Activated CD4-positive, CD25-positive, alpha-beta regulatory T cell treated with anti-CD3 and anti-CD28 coated beads, Interleukin-2, amount 50 U/mL, for 72 hours (primary cell): Measurements from ENCODE around the gene CD72.

Experiments used
- DNase-seq: peaks from one replicate; pipeline ENCODE4 v3.0.0; 2021

The CD72 gene, protein sequence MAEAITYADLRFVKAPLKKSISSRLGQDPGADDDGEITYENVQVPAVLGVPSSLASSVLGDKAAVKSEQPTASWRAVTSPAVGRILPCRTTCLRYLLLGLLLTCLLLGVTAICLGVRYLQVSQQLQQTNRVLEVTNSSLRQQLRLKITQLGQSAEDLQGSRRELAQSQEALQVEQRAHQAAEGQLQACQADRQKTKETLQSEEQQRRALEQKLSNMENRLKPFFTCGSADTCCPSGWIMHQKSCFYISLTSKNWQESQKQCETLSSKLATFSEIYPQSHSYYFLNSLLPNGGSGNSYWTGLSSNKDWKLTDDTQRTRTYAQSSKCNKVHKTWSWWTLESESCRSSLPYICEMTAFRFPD

DNA sequence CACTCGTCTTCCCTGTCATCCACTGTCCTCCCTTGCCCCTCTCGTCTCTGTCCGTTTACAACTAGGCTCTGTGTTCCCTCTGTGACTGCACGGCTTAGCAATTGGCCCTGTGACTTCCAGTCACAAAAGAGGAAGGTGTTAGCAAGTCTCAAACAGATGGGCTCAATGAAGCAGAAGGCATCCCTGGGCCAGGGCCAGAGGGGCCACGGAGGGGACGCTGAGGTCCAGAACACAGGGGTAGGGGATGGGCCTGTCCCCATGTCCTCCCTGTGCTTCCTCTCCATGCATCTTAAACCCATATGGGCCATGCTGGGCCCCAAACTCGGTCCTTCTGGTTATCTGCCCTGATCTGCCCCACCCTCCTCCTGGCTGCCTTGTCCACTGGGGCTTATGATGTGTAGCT is at the start of gene CD72:
Gene CD72, minus strand, starts transcription at position 89 of the 403 bp plus-strand sequence. CDS start 110 bp downstream, outside the sequence.
- no peak for DNase-seq

GRCh38 chr9:35667939-35668338 is 49.7 kb upstream of the CD72 start:
- DNase-seq, result no peak

GRCh38 chr9:35666549-35666948 is 48.3 kb upstream of the CD72 start:
- no peak for DNase-seq

GRCh38 chr9:35666045-35666444 is 47.8 kb upstream of the CD72 start:
- DNase-seq, result no peak

DNA sequence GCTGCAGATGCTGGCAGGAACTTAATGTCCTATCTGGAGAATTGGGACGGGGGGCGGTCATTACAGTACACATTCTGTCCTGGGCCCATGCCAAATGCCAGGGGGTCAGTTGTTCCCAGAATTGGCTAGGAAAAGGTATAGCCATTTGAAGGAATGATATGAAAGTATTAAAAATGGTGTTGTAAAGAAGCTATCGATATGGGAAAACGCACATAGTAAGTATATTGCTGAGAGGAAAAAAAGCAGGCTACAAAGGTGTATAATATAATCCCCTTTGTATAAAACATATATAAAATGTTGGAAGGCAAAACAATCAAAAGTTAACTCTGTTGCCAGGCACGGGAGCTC is 47.2 kb upstream of the CD72 start:
- no peak for DNase-seq

DNA sequence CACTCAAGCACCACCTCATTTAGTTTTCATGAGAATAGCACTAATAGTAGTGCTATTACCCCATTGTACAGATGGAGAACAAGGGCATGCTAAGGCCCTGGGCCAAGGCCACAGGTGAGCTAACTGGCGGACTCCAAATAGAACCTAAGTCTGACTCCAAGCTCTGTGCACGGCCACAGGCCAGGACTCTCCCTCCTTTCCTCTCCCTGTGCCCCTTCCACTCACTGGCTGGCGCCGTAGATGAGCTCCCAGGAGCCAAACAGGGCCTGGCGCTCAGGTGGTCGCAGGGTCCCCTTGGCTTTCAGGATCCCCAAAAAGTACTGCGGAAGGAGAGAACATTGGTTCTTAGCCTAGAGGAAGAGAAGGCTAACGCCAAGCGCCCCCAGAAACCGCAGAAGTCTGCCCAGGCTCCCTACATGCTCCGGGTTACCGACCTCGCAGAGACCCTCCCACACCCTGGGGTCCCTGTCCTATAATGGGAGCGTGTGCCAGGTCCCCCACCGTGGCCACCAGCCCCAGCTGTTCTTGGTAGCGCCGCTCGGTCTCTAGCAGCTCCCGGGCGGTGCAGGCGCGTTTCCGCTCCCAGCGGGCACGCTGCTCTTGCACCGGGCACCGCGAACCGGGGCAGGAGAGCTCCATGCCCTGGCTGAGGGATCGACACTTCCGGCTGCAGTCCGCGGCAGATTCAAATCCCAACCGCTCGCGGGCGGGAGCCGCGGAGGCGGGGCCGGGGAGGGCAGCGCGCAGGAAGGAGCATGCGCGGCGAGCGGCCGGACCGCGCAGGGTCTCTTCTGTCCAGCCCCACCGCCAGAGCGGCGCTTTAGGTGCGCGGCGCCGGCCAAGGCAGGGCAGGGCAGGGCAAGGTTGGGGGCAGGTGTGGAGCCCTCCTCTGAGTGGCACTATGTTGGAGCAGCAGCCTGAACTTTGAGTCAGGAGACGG is 46.6 kb upstream of the CD72 start, which contains the start of gene ARHGEF39:
Gene ARHGEF39, minus strand, starts transcription at position 665 of the 940 bp plus-strand sequence. Its CDS starts 26 bp downstream, at position 639.
- DNase-seq, result peak; percentile 76

DNA sequence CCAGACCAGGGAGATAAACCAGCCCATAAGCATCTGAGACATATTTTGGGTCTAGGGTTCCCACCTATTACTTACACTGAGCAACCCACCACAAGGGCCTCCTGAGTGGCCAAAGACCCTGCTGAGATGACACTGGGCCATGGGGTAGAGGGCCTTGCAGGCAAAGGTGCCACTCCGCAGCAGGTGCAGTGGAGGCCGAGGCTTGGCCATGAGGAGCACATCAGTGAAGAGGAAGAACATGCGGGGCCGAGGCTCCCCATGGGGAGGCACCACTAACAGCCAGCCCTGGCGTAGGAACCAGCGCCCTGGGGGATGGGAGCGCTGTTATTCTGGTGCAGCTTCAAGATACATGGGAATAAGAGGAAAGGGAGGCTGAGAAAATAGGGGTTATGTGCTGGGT is 44.2 kb upstream of the CD72 start:
- no peak for DNase-seq

DNA sequence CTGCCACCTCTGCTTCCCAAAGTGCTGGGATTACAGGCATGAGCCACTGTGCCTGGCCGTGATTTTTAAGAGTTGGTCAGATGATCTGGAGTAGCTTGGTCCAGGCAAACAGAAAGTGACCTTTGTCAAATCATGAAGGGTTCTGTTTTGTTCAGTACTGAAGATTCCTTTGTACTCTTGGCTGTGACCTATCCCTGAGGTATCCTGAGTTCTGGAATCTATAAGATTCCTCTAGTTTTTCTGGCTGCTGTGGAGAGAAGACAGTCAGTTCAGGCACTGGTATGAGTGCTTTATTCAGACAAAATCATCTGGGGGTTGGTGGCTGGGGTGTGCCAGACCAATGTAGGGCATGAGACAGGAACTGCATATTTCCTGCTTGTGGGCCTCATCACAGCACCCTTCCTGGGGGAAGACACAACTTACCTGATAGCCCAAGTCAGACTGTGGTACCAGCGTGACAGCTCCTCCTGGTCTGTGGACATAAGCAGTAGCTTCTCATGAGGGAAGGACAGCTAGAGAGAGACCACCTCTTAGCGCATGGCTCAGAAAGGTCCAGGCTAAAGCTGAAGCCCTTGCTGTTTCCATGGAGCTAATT is 43.6 kb upstream of the CD72 start:
- no peak for DNase-seq

- DNase-seq, result no peak
These were observed 42.8 kb upstream of the CD72 start for GRCh38 chr9:35660966-35661415.

GRCh38 chr9:35659340-35659739 is 41.1 kb upstream of the CD72 start:
- DNase-seq, result no peak

DNA sequence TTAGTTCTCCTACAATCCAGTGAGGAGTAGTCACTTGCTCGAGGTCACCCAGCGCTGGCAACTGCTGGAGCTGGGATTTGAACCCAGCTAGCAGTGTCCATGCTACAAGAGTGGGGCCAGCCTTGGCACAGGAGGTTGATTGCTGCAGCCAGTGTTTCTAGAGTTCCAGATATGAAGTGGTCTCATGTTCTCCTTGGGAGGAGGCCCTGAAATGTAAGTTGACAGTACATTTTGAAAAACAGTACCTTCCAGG is 40.7 kb upstream of the CD72 start:
- no peak for DNase-seq

DNA sequence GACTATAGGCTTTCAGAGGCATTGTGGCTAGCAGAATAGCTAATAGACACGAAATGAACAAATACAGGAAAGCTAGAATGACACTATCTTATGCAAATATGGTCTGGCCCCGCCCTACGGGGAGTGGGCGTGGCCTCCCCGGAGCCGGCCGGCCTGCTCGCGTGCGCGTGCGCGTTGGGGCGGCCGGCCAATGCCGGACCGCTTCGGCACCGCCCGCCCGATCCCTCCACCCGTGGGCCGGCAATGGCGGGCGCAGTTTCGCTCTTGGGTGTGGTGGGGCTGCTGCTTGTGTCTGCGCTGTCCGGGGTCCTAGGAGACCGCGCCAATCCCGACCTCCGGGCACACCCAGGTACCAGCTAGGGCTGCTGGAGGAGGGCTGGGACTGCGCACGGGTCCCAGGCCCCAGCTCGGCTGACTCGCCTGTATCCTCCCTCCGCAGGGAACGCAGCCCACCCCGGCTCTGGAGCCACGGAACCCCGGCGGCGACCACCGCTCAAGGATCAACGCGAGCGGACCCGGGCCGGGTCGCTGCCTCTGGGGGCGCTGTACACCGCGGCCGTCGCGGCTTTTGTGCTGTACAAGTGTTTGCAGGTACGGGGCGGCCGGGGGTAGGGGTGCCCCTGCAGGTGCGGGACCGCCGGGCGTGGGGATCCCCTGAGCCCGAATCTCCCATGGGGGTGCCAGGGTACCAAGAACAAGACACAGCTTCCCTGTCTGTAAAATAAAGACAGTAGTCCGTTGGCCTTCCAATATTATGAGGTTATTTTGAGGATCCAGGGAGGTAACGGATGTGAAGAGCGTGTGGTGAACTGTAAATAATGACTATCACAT is 40.1 kb upstream of the CD72 start, which contains the start of gene CCDC107:
Gene CCDC107, plus strand, starts transcription at position 156 of the 831 bp plus-strand sequence. Its CDS starts 88 bp downstream, at position 244.
- DNase-seq, result peak; percentile 90

DNA sequence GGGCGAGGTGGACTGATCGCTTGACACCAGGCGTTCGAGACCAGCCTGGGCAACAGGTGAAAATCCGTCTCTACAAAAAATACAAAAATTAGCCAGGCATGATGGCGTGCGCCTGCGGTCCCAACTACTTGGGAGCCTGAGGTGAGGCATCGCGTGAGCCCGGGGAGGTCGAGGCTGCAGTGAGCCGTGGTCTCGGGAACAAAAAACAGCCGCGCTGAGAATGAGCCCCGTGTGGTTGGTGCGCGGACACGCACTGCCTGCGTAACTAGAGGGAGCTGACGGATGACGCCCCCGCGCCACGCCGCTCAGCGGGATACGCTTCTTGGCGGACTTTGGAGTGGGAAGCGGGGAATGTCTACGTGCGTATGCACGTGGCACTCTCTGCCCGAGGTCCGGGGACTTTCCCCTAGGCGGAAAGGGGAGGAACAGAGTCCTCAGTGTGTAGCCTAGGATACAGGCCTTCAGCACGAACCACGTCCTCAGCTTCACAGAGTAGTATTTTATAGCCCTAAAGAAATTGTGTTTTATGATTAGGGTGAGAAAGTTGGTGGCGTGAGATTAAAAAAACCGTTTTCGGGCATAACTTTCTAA is 39.4 kb upstream of the CD72 start, which contains the start of gene RMRP:
Gene RMRP, minus strand, starts transcription at position 474 of the 591 bp plus-strand sequence.
- peak; percentile 83 for DNase-seq

DNA sequence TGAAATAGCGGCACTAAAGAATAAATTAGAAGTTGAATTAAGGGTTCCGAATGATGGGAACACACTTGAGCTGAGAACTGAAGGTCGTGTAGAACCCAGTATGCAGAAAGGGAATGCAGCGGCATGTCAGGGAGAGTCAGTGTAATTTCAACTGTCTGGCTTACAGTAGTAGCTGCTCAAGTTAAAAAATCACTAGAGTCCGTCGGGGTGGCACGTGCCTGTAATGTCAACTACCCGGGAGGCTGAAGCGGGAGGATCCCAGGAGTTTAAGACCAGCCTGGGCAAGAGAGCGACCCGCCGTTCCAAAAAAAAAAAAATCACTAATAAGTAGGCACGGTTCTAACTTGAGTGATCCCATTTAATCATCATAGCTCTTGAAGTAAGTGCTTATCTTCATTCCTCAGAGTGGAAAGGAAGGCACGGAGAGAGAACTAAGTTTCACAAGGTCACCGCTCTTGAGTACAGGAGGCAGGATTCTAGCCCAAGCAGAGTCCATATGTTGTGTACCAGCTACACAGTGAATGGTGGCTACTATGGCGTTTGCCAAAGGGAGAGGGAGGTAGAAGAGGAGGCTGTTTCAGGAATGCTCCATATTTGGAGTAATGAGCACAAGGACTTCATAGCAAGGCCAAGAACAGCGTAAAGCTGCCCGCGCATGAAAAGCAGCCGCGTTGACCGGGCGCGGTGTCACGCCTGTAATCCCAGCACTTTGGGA is 38.8 kb upstream of the CD72 start:
- DNase-seq, result no peak

- no peak for DNase-seq
These were observed 38.1 kb upstream of the CD72 start for GRCh38 chr9:35656348-35656747.

- no peak for DNase-seq
These were observed 35.4 kb upstream of the CD72 start for GRCh38 chr9:35653611-35654010.

- DNase-seq, result no peak
These were observed 34.6 kb upstream of the CD72 start for GRCh38 chr9:35652829-35653209.

GRCh38 chr9:35651956-35652828 is 34.0 kb upstream of the CD72 start:
- no peak for DNase-seq

DNA sequence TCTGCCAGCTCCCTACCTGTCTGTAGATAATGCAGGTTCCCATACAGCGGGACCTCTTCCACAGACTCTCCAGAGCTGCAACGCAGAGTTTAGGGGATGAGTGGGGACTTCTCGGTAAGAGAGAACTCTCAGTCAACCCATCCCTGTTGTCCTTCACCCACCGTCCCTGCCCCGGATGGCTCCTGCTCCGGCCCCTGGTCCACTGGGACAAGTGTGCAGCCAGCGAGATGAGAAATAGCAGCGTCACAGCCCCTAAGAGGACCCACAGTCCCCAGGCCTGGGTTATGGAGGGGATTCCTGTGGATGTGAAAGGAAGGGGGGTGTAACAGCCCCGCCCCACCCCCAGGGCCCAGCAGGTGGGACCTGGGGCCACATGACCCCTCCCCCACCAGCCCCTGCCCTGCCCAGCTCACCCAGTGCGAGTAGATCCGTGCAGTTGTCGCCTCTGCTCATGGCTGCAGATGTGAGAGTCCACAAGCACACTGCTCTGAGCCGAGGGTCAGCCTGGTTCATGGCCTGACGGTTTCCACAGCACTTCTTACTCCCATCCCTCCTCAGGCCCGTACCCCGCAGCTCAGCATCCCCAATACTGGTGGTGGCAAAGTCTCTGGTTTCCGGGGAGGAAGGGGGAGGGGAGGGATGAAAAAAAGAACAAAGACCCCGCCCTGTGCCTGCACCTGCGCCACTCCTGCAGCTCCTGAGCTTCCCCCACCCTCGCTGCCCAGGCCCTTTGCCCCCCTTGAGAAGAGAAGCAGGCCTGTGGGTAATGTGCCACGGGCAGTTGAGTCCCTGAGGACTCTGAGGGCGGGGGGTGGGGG is 32.3 kb upstream of the CD72 start, which contains the start of gene SIT1:
Gene SIT1, minus strand, starts transcription at position 591 of the 818 bp plus-strand sequence. Its CDS starts 78 bp downstream, at position 513.
- no peak for DNase-seq
